GM18502 (cell line): ENCODE data around the gene TCTN1.
A peak's percentile ranks its signal among the peaks of the same experiment; 100 is the strongest.
"Not testable (repeated sequence)": the region's sequence is repeated elsewhere in the genome, so short reads cannot be mapped to it uniquely, and the experiment has no call there.

Experiments
- ATAC-seq: cut with Tn5 transposase; IDR thresholded peaks from one replicate; pipeline ENCODE4 v1.9.1; 2021; ENCODE audit warnings: mild to moderate bottlenecking; ENCODE audit not compliant: unreplicated experiment, poor library complexity

The TCTN1 gene

DNA sequence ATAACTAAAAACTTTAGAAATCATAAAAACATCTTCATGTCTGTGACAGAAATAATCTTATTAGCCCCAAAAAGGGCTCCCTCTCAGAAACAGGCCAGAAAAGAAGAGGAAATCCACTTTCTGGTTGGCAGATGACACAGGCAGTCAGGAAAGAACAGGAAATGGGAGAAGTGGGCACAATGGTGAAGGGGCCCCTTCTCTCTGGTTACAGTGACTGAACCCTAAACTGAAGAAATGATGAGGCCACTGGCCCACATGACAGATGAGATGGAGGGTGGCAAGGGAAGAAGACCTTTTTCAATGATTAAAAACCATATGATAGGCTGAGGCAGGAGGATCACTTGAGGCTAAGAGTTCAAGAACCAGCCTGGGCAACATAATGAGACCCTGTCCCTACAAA is 21.1 kb downstream of the TCTN1 start:
- no peak for ATAC-seq

DNA sequence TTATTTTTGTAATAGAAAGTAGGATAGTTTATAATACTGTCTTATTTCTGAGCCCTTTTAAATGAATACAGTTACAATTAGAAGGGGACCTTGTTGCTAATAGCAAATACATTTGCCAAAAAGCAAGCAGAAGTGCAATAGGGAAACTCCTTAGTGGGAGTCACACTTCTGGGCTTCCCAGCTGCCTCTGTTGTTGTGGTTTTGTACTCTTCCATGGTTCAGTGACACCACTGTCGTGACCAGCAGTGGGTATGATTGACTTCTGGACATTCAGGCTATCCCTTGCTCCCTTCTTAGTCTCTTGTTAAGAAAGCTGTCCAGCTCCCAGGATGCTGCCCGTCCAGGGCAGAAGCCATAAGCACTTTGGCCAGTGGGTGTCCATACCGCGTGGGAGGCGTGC is 22.6 kb downstream of the TCTN1 start:
- no peak for ATAC-seq

- no peak for ATAC-seq
Measured at GRCh38 chr12:110637869-110638441, 24.0 kb downstream of the TCTN1 start.

DNA sequence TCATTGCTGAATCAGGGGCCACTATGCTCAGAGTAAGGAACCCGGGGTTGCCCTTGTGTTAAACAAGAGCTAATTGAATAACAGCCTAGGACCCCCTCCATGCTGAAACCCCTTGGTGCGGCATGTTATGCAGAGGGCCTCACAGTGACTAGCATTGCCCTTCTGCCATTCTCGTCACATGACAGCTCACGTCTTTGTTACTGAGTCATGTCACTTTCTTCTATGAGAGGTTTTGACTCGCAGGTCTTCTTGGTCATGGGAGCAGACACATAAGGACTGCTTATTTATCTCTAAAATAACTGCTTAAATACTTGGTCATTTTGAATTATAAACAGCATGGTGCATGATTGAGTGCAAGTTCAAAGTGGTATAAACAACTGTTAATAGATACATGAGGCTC is 24.9 kb downstream of the TCTN1 start:
- no peak for ATAC-seq

DNA sequence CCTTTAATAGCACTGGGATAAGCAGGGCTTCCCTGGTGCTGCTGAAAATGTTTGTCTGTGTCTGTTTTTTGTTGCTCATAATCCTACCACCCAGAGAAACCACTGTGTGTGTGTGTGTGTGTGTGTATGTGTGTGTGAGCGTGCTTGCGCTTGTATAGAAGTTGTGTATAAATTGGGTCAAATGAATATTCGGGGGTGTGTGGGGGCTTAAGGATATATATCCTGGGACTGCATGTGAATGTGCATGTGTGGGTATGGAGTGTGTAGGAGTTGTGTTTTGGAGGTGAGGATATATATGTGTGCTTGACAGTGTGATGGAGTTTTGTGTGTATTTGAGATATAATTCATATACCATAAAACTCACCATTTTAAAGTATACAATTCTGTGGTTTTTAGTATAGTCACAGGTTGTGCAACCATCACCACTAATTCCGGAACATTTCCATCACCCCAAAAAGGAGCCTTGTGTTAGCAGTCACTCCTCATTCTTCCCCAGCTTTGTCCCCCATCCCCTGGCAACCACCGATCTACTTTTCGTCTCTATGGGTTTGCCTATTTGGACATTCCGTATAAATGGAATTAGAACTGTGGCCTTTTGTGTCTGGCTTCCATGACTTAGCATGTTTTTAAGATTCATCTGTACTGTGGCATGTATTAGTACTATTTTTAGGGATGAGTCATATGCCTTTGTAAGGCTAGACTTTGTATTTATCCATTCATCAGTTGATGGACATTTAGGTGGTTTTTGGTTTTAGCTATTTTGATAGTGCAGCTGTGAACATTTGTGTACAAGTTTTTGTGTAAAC is 25.6 kb downstream of the TCTN1 start:
- ATAC-seq = no peak

DNA sequence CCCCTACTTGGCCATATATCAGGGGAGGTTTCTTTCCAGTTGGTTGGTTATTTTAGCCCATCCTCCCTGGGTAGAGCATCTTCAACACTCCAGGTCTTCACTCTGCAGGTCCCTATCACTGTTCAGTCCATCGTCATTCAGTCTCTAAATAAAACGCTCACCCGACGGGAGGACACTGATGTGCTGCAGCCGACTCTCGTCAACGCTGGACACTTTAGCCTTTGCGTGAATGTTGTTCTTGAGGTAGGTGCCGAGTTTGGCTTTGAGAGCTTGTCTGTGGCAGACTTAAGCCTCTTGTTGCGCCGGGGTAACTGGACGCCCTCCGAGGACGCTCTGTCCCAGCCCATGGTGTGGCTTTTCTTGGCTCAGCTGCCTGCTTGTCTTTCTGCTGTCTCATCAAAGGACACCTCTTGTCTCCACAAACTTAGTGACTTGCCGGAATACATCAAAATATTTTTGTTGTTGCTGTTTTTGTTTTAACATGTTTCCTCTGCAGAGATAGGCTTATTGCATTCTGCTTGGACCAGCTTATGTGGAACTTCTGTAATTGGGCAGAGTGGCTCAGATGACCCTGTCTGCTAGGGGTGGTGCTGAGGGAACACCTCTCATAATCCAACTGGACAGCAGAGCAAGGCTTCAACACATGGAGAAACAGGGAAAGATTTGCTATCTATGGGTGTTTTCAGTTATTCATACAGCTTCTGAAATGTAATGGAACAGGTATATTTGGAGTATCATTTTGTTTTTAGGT is 26.5 kb downstream of the TCTN1 start:
- no peak for ATAC-seq

DNA sequence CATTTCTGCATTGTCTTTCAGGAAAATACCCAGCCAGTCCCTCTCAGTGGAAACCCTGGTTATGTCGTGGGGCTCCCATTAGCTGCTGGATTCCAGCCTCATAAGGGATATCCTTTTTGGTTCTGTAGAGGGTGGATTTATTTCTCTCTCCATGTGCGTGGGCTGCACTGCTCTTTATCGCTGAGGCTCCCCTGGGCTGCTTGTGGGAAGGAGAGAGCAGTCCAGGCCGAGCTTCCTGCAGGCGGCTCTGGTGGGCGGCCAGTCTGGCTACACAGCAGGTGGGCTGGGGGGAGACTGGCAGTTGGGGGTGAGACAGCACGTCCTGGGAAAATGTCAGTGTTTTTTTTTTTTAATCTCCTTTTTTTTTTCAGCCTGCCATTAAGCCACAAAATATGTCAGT is 27.6 kb downstream of the TCTN1 start:
- ATAC-seq = no peak

DNA sequence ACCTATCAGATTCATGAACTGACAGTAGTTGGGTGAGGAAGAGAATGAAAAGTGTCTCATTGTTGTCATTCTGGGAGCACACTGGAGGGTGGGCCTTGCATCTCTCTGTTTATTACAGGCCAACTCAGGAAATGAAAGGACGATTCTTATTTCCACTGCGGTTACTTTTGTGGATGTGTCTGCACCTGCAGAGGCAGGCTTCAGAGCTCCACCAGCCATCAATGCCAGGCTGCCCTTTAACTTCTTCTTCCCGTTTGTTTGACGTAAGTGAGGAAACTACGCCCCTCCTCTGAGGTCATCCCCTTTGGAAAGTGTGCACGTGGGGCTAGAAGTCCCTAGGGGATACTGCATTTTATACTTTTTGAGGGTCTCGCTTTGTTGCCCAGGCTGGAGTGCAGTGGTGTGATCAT is 33.7 kb downstream of the TCTN1 start:
- no peak for ATAC-seq

DNA sequence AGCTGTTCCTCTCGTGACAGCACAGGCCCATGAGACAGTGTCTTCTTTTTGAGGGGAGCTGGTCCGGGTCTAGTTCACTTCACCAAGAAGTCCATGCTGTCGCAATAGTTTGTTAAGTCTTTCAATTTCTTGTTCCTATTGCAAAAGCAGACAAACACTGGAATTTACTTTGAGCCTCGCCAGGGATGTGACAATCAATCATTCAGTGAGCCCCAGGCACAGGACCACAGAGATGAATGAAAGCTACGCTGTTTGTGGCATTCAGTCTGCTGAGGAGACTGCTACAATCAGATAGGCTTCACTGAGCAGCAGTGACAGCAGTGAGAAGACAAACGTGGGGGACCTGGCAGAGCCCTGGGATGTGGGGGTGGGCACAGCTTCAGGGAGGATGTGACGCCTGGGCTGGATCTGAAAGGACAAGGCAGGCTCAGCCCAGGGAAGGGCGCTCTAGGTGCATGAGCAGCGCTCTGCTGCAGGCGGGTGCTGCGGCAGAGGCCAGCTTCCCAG is 35.5 kb downstream of the TCTN1 start:
- no peak for ATAC-seq

- not testable (repeated sequence) for ATAC-seq
Measured at GRCh38 chr12:110654238-110654637, 40.3 kb downstream of the TCTN1 start.

DNA sequence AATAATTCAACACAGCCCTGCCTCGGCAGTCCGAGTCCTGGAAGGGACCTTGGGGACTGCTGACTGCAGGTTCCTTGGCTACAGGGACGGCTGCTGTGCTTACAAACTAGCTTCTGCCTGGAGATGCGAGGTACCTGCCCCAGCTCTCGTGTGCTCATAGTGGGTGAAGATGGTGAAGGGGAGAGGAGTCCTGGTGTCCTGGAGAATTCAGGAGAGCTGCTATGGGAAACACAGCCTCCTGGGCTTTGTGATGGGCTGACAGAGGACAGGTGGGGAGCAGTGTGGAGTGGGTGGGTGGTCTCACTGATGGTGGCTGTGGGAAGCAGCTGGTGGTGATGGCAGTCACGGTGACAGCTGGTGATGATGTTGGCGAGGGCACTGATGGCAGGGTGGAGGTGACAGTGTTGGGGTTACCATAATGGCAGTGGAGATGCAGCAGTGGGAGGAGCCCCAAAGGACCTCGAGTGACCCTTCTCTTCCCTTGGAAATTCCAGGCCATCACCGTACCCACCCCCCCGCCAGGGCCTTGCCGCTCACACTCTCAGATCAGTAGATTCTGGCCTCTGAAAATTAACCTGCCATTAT is 42.2 kb downstream of the TCTN1 start:
- no peak for ATAC-seq

GRCh38 chr12:110657747-110658146 is 43.8 kb downstream of the TCTN1 start:
- no peak for ATAC-seq

DNA sequence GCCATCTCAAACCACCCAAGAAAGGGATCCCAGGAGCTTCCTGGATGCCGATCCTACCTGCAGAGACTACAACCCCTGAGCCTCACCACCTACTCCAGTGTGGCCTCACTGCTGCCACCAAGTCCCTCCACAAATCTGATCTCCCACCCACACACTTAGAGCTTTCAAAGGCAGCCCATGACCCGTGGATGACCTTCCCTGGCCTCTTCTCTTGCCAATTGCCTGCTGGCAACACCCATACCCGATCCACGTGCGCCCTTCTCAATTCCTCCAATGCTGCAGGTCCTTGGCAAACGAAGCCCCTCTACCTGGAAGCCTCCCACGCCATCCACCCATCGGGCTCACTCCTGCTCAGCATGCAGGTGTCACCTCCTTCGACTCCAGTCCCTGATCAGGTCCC is 44.3 kb downstream of the TCTN1 start:
- ATAC-seq = no peak

- ATAC-seq = no peak
Measured at GRCh38 chr12:110658878-110659277, 44.9 kb downstream of the TCTN1 start.

GRCh38 chr12:110661337-110661972 is 47.5 kb downstream of the TCTN1 start:
- ATAC-seq = peak; percentile 89

DNA sequence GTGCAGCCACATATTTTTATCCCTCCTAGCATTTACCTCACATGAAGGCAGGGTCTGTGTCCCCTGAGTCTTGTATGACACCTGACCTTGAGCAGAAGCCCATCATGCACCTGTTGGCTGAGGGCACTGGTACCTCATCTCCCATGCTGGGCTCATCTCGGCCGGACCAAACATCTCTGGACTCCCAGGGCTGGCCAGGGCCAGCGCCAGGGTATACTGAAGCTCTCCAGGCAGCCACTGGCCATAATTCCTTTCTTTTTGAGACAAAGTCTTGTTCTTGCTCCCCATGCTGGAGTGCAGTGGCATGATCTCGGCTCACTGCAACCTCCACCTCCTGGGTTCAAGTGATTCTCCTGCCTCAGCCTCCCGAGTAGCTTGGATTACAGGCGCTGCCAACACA is 53.0 kb downstream of the TCTN1 start:
- ATAC-seq = no peak

DNA sequence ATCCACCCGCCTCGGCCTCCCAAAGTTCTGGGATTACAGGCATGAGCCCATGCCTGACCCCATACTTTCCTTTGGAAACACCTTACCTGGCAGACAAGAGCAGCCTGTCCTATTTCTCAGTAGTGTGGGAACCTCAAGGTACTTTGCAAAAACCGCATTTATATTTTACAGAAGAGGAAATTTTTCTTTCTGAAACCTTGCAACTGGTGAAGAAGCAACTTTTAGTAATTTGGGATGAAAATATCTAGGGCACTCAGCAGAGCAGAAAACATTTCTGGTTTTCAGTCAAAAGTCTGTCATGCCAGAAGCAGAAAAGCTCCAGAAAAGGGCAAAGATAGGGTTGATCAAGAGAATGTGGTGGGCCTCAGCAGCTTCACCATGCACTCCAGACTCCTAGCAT is 53.7 kb downstream of the TCTN1 start:
- no peak for ATAC-seq

DNA sequence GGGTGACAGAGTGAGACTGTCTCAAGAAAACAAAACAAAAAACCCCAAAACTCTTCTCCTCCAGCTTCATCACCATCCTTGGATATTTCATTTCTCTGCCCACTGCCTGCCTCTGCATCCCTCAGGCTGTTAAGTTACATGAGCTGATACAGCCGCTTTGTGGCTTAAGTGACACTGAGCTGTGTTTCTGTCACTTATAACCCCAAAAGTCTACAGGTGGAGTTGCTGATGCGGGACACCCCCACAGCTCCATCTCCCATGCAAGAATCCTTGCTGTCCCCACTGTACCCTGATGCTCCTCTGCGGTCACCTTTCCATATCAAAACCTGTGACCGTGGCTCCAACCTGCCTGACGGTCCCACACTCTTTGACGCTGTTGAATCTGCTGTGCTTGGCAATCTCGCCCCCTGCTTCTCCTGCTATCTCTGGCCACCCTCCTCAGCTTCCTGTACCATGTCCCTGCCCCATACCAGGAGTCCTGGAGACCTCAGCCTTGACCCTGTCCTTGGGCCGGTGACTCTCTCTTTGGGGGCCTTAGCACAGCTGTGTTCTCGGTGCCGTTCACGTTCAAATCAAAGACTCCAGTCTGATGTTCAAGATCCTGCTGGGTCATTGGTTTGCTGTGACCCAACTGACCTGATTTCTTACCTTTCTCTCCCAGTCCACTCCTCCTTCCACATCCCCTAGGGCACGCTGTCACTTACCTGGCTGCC is 54.7 kb downstream of the TCTN1 start:
- no peak for ATAC-seq

DNA sequence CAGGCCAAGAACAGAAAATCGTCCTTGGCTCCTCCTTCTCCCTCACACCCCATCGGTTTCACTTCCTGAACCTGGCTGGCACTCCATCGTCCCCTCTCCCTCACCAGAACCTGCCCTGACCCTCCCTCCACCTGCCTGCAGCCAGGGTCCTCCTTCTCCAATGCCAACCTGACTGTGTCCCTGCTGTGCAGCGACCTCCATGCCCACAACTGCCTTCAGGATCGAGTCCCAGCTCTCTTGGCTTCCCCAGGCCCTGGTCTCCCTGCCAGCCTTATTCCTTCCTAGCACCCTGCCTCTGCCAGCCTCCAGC is 55.2 kb downstream of the TCTN1 start:
- peak; percentile 35 for ATAC-seq

DNA sequence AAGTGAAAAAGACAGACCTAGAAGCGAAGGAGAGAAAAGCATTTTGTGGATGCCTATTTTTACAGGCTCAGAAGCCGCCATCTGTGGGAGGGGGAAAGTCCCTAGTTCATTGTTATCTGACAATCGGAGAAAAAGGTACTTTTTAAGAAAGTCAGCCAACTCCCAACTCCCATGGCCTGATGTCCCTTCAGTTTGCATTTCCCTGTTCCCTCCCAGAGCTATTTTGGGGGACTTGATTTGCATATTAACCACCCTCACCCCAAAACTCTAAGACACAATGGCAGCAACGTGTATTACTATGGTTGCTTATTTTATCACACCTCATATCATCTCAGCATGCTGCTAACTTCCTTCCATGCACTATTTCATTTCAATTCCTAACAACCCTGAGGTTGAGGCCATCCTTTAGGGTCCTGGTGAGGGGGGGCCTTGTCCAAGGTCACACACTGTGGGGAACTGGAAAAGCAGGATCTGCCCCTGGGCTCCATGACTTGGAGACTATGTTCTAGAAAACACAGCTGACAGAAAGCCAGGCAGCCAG is 56.3 kb downstream of the TCTN1 start:
- ATAC-seq = peak; percentile 63
